ENCODE results near the gene BPIFA3.
"Not testable (repeated sequence)": the region's sequence is repeated elsewhere in the genome, so short reads cannot be mapped to it uniquely, and the experiment has no call there.

BPIFA3 gene

DNA sequence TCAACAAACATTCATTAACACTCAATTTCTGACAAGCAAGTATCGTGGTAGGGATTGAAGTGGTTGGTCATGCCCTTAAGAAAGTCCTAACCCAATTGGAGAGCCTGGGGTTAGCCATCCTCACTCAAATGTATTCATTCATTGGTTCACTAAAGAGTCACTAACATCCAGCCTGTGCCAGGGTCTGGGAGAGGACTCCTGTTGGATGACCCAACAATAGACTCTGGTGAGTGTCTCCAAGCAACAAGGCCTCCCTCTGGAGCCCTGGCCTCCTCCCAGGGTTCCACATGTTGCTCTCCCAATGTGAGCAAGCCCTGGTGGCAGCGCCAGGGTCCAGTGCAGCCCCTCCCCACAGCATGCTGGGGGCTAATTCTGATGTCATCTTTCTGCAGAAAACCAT is at the start of gene BPIFA3:
BPIFA3 (plus strand) TSS at position 301 of the 400 bp plus-strand sequence. CDS start 185 bp downstream, outside the sequence.
- ATAC-seq (ENCODE audit: low read depth): no peak
- no peaks in the 10 kb centered on the region for H3K9me3 Mint-ChIP-seq
- peaks cover 24% of the 10 kb centered on the region for H3K27me3 Mint-ChIP-seq
- H3K36me3 Mint-ChIP-seq: no peaks in the 10 kb centered on the region
- no peak within 1 kb of the TSS for H3K4me3 Mint-ChIP-seq
- H3K27ac Mint-ChIP-seq: no peak within 1 kb of the TSS
- DNase-seq (ENCODE audit: low spot score in 2 of 2): no peak
- no peaks in the 10 kb centered on the region for H3K4me1 Mint-ChIP-seq

DNA sequence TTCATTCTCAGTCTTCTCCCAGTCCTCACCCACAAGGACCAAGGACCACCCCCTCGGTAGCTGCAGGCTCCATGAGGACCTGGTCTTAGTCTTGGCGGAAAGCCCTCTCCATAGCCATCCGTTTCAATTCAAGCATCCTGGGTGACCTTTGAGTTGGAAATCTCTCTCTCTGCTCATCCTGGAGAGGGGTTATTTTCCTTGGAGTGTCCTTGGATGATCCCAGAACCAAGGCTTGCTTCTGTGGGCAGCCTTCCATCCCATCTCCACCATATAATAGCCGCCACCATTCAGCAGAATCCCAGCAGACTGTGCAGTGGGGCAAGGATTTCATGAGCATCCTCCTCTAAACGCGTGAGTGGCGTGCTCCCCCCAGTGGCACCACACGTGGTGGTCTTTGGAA is 49.3 kb upstream of the BPIFA3 start, which contains the start of gene BPIFA2:
BPIFA2 (plus strand) TSS at position 301 of the 400 bp plus-strand sequence. CDS start 987 bp downstream, outside the sequence.
- Mint-ChIP-seq H3K27me3 (peaks cover 6% of the 10 kb centered on the region), H3K9me3 (peaks cover 5% of the 10 kb centered on the region), H3K27ac (no peak within 1 kb of the TSS), H3K36me3 (peaks cover 3% of the 10 kb centered on the region), H3K4me1 (peaks cover 3% of the 10 kb centered on the region), H3K4me3 (no peak within 1 kb of the TSS)
- no peak for DNase-seq (ENCODE audit: low spot score in 2 of 2)
- ATAC-seq (ENCODE audit: low read depth): no peak

DNA sequence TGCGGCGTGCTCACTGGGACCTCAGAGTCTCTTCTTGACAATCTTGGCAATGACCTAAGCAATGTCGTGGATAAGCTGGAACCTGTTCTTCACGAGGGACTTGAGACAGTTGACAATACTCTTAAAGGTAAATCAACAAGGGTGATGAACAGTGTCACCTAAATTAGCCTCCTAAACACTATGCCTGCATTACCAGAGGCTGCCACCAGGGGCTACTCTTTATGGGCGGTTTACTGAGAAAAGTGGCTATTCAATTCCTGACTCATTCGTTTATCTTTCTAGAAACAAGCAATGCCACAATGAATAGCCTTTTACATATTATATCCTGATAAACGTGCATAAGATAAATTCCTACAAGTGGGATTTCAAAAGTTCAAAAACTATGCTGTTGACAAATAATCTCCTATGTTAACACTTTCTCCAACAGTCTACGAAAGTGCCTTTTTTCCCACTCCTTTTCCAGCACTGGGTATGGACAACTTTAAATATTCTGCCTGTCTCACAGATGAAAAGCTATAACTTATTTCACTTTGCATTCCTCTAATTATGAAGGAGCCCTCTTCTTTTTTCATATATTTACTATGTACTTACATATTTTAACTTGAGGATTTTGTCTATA is 47.9 kb upstream of the BPIFA3 start:
- Mint-ChIP-seq H3K9me3 (peaks cover 5% of the 10 kb centered on the region), H3K36me3 (peaks cover 3% of the 10 kb centered on the region), H3K4me3 (no peak overlapping the region), H3K27ac (no peak overlapping the region), H3K4me1 (no peaks in the 10 kb centered on the region), H3K27me3 (peaks cover 6% of the 10 kb centered on the region)
- no peak for DNase-seq (ENCODE audit: low spot score in 2 of 2)
- no peak for ATAC-seq (ENCODE audit: low read depth)

DNA sequence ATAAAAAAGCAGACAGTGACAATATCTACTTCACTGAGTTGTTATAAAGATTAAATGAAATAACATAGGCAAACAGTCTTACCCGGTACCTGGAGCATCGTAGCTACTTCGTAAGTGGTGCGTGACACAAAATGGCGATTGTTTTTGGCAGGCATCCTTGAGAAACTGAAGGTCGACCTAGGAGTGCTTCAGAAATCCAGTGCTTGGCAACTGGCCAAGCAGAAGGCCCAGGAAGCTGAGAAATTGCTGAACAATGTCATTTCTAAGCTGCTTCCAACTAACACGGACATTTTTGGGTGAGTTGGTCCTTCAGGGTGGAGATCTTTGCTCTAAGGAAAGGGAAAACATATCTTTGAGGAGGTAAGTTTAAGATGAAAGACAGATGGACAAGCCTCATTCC is 44.4 kb upstream of the BPIFA3 start:
- Mint-ChIP-seq H3K36me3 (peaks cover 3% of the 10 kb centered on the region), H3K27me3 (peaks cover 9% of the 10 kb centered on the region), H3K4me1 (no peaks in the 10 kb centered on the region), H3K27ac (no peak overlapping the region), H3K4me3 (no peak overlapping the region), H3K9me3 (peaks cover 5% of the 10 kb centered on the region)
- DNase-seq (ENCODE audit: low spot score in 2 of 2) (no peak), ATAC-seq (ENCODE audit: low read depth) (no peak)

DNA sequence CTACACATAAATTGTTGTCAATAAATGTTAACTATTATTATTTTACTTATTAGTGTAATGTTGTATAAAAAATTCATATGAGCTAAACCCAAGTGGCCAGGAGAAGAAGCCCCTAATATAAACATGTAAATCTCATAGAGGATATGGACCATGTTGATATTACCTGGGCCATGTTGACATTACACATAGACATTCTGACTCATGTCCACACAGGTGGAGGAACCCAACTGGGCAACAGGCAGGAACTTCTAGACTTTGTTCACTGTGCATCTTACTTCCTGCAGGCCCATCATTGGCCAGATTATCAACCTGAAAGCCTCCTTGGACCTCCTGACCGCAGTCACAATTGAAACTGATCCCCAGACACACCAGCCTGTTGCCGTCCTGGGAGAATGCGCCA is 42.0 kb upstream of the BPIFA3 start:
- Mint-ChIP-seq H3K9me3 (peaks cover 2% of the 10 kb centered on the region), H3K27ac (no peak overlapping the region), H3K36me3 (no peaks in the 10 kb centered on the region), H3K4me3 (no peak overlapping the region), H3K27me3 (peaks cover 7% of the 10 kb centered on the region), H3K4me1 (no peaks in the 10 kb centered on the region)
- DNase-seq (ENCODE audit: low spot score in 2 of 2): no peak
- ATAC-seq (ENCODE audit: low read depth): no peak

DNA sequence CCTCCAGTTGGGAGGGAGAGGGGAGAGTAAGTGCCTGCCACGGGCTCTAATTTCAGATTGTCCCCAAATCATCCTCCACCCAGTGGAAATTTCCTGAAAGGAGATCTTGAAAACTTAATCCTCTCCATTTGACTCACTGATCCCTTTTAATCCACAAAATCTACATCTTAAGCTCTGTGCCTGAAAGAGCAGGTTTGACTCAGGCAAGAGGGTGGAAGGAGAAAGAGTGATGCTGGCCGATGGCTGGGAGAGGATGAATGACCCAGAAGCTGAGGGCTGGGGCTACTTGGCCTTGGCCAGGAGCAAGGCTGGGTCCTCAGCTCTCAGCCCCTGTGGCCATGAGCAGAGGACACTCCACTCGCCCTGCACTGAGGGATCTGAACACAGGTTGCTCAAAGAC is 41.1 kb upstream of the BPIFA3 start:
- Mint-ChIP-seq H3K36me3 (no peaks in the 10 kb centered on the region), H3K27ac (no peak overlapping the region), H3K27me3 (peaks cover 7% of the 10 kb centered on the region), H3K9me3 (no peaks in the 10 kb centered on the region), H3K4me3 (no peak overlapping the region), H3K4me1 (no peaks in the 10 kb centered on the region)
- ATAC-seq (ENCODE audit: low read depth) (no peak), DNase-seq (ENCODE audit: low spot score in 2 of 2) (no peak)

DNA sequence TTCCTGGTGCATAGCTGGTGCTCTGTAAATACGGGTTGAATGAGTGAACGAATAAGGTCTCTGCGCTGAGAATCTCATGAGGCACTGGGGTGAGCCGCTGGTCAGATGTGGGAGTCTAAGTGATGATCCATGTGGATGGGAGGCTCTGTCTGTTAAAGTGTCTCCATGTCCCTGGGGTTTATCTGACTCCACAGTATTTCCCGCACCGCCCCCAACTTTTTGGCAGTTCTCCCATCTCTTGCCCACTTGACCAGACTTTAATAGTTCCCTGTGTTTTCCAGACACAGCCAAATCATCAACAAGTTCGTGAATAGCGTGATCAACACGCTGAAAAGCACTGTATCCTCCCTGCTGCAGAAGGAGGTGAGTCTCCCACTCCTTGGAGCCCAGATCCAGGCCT is 39.3 kb upstream of the BPIFA3 start:
- Mint-ChIP-seq H3K36me3 (no peaks in the 10 kb centered on the region), H3K9me3 (no peaks in the 10 kb centered on the region), H3K27ac (no peak overlapping the region), H3K27me3 (peaks cover 5% of the 10 kb centered on the region), H3K4me1 (no peaks in the 10 kb centered on the region), H3K4me3 (no peak overlapping the region)
- DNase-seq (ENCODE audit: low spot score in 2 of 2): no peak
- ATAC-seq (ENCODE audit: low read depth): no peak

DNA sequence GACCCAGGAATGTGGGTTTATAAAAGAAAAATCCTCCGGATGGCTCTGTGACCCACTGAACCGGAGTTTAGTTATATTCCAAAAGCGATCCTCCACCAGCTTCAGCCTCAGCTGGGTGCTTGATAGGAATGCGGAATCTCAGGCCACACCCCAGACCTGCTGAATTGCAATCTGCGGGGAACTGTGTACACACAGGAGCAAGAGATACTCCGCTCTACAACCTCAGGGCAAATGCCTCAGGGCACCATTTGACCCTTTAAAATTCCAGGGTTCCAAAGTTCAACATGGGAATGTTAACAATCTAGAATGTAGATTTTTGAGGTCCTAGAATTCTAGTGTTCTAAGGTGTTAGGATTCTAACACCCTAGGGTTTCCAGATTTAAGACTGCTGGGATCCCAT is 38.4 kb upstream of the BPIFA3 start:
- no peak overlapping the region for H3K4me3 Mint-ChIP-seq
- H3K36me3 Mint-ChIP-seq: no peaks in the 10 kb centered on the region
- H3K27me3 Mint-ChIP-seq: peaks cover 5% of the 10 kb centered on the region
- H3K27ac Mint-ChIP-seq: no peak overlapping the region
- DNase-seq (ENCODE audit: low spot score in 2 of 2): no peak
- no peak for ATAC-seq (ENCODE audit: low read depth)
- H3K4me1 Mint-ChIP-seq: no peaks in the 10 kb centered on the region
- peaks cover 3% of the 10 kb centered on the region for H3K9me3 Mint-ChIP-seq

DNA sequence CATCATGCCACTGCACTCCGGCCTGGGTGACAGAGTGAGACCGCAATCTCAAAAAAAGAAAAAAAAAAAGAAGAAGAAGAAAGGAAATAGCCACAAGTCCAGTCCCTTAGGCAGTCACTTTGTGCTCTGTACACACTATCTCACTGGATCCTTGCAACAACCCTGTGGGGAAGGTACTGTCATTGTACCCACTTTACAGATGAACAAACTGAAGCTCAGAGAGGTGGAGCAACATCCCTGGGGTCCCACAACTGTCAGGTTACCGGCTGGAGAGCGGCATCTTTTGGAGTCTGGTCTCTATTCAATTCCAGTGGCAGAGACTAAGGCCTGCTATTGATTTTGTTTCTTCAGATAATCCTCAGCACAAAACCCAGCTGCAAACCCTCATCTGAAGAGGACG is 37.0 kb upstream of the BPIFA3 start:
- Mint-ChIP-seq H3K4me1 (no peaks in the 10 kb centered on the region), H3K27ac (no peak overlapping the region), H3K27me3 (peaks cover 5% of the 10 kb centered on the region), H3K4me3 (no peak overlapping the region), H3K36me3 (no peaks in the 10 kb centered on the region), H3K9me3 (peaks cover 3% of the 10 kb centered on the region)
- no peak for DNase-seq (ENCODE audit: low spot score in 2 of 2)
- ATAC-seq (ENCODE audit: low read depth): no peak

DNA sequence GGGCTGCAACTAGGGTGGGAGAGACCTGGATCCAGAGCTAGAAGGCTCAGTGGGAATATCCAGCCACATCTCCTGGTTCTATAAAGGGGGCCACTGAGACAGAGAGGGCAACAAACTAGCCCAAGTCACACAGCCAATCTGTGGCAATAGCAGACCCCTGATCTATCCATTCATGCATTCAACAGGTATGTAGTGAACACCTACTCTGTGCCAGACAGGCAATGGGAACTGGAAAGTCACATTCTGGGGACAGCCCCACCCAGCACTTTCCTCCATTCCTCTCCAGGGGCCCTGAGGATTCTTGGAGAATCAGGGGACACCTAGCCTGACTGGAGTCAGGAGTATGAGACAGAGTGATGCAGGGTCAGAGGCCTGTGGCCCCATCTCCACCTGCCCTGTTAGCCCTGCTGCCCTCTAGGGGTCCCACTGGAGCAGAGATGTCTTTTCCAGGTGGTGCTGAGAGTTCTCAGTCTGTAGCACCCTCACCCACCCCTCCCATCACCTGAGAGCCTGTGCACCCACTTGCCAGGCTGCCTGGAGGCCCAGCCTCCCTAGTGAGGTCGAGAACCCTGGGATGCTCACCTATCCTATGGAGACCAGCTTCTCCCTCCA is 35.6 kb upstream of the BPIFA3 start:
- ATAC-seq (ENCODE audit: low read depth) (no peak), DNase-seq (ENCODE audit: low spot score in 2 of 2) (no peak)
- Mint-ChIP-seq H3K9me3 (peaks cover 3% of the 10 kb centered on the region), H3K27ac (no peak overlapping the region), H3K27me3 (peaks cover 4% of the 10 kb centered on the region), H3K4me3 (no peak overlapping the region), H3K4me1 (no peaks in the 10 kb centered on the region), H3K36me3 (no peaks in the 10 kb centered on the region)

DNA sequence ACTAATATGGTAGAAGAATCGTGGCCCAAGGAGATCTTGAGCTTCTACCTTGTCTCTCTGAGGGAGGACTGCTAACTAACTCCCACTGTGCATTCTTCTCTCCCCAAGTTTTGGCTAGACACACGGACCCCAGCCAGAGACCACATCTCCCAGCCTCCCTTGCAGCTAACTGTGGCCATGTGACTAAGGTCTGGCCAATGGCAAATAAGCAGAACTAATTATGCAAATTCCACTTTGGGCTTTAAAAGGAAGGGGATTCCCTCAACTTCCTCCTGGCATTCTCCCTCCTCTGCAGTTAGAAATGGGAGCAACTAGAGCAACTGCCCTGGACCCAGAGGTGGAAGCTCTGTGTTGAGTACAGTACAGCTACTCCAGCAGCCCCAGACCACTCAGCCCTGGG is 33.8 kb upstream of the BPIFA3 start:
- no peak overlapping the region for H3K27ac Mint-ChIP-seq
- no peaks in the 10 kb centered on the region for H3K4me1 Mint-ChIP-seq
- H3K9me3 Mint-ChIP-seq: peaks cover 3% of the 10 kb centered on the region

DNA sequence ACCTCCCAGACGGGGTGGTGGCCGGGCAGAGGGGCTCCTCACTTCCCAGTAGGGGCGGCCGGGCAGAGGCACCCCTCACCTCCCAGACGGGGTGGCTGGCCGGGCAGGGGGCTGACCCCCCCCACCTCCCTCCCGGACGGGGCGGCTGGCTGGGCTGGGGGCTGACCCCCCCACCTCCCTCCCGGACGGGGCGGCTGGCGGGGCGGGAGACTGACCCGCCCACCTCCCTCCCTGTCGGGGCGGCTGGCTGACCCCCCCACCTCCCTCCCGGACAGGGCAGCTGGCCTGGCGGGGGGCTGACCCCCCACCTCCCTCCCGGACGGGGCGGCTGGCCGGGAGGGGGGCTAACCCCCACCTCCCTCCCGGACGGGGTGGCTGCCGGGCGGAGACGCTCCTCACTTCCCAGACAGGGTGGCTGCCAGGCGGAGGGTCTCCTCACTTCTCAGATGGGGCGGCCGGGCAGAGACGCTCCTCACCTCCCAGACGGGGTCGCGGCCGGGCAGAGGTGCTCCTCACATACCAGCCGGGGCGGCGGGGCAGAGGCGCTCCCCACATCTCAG is 32.0 kb upstream of the BPIFA3 start:
- ATAC-seq (ENCODE audit: low read depth); H3K4me3 Mint-ChIP-seq; H3K9me3 Mint-ChIP-seq; H3K4me1 Mint-ChIP-seq; DNase-seq (ENCODE audit: low spot score in 2 of 2); H3K27ac Mint-ChIP-seq; H3K36me3 Mint-ChIP-seq; H3K27me3 Mint-ChIP-seq: not testable (repeated sequence)

More for the DNA sequence above, 33.8 kb upstream of the BPIFA3 start:
- DNase-seq (ENCODE audit: low spot score in 2 of 2): no peak
- Mint-ChIP-seq H3K27me3 (peaks cover 2% of the 10 kb centered on the region), H3K36me3 (no peaks in the 10 kb centered on the region), H3K4me3 (no peak overlapping the region)
- no peak for ATAC-seq (ENCODE audit: low read depth)

DNA sequence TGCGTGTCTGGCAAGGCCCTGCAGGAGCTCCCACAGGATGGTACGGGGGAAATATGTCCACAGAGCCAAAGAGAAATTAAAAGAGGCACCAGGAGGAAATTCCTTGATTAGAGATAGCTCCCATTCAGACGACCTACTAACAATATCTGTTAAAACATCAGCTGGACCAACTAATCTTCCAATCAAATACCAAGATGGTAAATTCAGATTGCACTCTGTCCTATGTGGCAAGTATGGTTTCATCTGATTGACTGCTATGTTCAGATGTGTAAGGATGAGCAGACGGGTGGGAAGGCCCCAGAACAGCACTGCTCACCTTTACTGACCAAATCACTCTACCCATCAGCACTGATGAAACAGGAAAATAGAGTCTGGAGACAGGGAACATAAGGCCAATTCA is 29.7 kb upstream of the BPIFA3 start:
- ATAC-seq (ENCODE audit: low read depth) (no peak), DNase-seq (ENCODE audit: low spot score in 2 of 2) (no peak)
- H3K27me3 Mint-ChIP-seq: peaks cover 12% of the 10 kb centered on the region
- H3K27ac Mint-ChIP-seq: no peak overlapping the region
- no peaks in the 10 kb centered on the region for H3K36me3 Mint-ChIP-seq
- H3K4me1 Mint-ChIP-seq: no peaks in the 10 kb centered on the region
- H3K4me3 Mint-ChIP-seq: no peak overlapping the region
- peaks cover 3% of the 10 kb centered on the region for H3K9me3 Mint-ChIP-seq

DNA sequence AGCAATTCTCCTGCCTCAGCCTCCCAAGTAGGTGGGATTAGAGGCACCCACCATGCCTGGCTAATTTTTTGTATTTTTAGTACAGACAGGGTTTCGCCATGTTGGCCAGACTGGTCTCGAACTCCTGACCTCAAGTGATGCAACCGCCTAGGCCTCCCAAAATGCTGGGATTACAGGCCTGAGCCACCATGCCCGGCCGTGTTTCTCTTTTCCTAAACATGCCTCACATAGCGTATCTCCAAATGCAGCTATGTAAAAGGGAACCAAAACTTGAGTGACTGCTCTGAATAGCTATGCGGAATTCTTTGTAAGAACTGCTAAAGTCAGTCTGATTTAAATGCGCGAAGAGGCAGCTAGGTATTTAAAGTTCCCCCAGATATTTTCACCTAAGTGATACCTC is 28.7 kb upstream of the BPIFA3 start:
- H3K36me3 Mint-ChIP-seq: no peaks in the 10 kb centered on the region
- H3K4me3 Mint-ChIP-seq: no peak overlapping the region
- no peak overlapping the region for H3K27ac Mint-ChIP-seq
- H3K4me1 Mint-ChIP-seq: no peaks in the 10 kb centered on the region
- H3K9me3 Mint-ChIP-seq: peaks cover under 1% of the 10 kb centered on the region
- DNase-seq (ENCODE audit: low spot score in 2 of 2) (no peak), ATAC-seq (ENCODE audit: low read depth) (no peak)
- H3K27me3 Mint-ChIP-seq: peaks cover 12% of the 10 kb centered on the region

DNA sequence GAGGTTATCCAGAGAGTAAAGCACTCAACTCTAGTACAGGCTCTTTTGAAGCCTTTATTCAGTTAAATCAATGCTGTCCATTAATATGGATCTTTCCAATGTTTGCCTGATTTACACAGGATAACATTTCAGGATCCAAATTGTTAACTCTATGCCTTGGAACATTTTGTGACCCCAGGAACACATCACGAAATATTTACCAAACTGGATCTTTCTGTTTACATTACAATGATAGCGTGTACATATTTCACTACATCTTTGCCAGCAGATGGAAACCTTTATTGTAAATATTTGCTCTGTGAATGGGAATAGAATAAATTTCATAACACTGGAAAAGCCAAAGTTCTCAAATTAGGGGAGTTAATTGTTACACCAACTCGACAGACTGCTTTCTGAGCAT is 25.7 kb upstream of the BPIFA3 start:
- H3K27ac Mint-ChIP-seq: no peak overlapping the region
- ATAC-seq (ENCODE audit: low read depth): no peak

More for the DNA sequence above, 25.7 kb upstream of the BPIFA3 start:
- Mint-ChIP-seq H3K4me3 (no peak overlapping the region), H3K27me3 (peaks cover 14% of the 10 kb centered on the region), H3K4me1 (no peaks in the 10 kb centered on the region), H3K9me3 (no peaks in the 10 kb centered on the region), H3K36me3 (no peaks in the 10 kb centered on the region)
- no peak for DNase-seq (ENCODE audit: low spot score in 2 of 2)

Data from memory B cell (primary cell).